ENCODE results near the gene STXBP6.

DNA sequence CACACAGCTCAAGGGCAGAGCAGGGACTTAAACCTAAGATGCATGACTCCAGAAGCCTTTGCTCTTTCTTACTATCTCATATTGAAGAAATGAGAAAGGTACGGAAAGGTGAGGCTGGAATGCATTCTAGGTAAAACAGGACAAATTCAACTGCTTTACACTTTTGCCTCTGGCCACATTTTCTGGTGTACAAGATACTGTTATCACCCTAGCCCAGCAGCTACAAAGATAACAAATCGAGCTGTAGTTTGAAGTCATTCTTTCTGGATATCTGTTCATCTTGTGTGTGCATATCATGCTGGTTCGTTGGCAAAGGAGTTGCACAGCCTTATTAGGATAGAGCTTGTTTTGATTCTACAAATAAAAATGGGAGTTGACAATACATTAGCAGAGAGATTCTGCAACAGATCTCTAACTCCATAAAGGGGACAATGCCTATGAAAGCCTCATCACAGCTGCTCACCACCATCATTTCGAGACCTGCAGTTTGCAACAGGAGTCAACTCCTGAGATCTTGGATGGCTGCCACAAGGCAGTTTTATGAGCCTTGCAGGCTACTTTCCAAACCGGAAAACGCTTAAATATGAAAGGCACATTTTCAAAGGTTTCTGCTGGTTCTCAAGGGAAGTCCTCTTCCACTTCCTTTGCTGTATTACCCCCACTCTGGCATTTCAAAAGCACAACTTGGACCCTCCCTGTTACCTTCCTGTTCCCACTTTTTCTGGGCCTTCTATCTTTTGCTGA is 64.9 kb downstream of the STXBP6 start:
- TF ChIP-seq POLR2A (IDR thresholded peaks at IDR 0.05), result no peak
- TF ChIP-seq, protein P1, sequence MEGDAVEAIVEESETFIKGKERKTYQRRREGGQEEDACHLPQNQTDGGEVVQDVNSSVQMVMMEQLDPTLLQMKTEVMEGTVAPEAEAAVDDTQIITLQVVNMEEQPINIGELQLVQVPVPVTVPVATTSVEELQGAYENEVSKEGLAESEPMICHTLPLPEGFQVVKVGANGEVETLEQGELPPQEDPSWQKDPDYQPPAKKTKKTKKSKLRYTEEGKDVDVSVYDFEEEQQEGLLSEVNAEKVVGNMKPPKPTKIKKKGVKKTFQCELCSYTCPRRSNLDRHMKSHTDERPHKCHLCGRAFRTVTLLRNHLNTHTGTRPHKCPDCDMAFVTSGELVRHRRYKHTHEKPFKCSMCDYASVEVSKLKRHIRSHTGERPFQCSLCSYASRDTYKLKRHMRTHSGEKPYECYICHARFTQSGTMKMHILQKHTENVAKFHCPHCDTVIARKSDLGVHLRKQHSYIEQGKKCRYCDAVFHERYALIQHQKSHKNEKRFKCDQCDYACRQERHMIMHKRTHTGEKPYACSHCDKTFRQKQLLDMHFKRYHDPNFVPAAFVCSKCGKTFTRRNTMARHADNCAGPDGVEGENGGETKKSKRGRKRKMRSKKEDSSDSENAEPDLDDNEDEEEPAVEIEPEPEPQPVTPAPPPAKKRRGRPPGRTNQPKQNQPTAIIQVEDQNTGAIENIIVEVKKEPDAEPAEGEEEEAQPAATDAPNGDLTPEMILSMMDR (IDR thresholded peaks at IDR 0.05), result no peak
- no peak for TF ChIP-seq EP300 (IDR thresholded peaks at IDR 0.05)
